Activated gamma-delta T cell (primary cell): ENCODE measurements around the gene PLAC8.
"Not testable (repeated sequence)": the region's sequence is repeated elsewhere in the genome, so short reads cannot be mapped to it uniquely, and the experiment has no call there.

Experiments
- DNase-seq: peaks from one replicate; lab custom pipeline; 2025; lab: John Stamatoyannopoulos, UW
- total RNA-seq, 2 donors: gene quantifications; one replicate each; lab custom pipeline; 2026; lab: John Stamatoyannopoulos, UW

Gene PLAC8, protein sequence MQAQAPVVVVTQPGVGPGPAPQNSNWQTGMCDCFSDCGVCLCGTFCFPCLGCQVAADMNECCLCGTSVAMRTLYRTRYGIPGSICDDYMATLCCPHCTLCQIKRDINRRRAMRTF
- total RNA-seq, result 48.6 to 60.2 reads per million in 2 donors

DNA sequence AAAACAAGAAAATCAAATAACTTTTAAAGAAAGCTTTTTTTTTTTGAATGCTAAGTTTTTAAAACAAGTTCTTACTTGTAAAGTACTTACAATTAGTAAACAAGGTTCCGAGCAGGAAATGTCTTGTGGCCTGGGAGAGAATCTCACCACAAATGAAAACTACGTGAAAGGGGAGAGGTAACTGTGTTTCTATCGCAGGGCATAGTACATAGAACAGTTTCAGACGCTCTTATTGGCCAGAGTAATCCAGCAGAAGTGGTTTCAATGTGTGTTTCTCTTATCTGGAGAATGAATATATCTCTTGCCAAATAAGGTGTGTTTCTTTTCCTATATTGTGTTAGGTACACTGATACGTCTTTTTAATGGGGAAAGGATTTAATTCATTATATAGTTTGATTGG is at the start of gene PLAC8:
PLAC8 (minus strand) TSS at position 154 of the 400 bp plus-strand sequence. CDS start 6,808 bp downstream, outside the sequence.
- DNase-seq, result no peak

DNA sequence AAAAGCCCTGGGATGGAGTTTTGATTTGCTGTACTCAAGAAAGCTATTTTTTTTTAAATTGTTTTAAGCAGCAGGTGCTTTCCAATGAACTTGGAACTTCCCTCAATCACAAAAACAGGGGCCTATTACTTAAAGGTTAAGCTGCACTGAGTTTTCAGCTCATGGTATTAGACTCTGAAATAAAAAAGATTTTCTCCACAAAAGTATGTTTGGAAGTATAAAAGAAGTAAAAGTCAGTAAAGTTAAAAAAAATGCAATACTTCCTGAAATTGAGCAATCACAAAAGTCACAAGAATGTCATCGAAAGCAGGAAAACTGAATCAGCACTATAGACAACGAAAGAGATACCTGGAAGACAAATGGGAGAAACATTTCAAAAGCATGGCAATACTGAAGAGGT is 38.9 kb upstream of the PLAC8 start:
- no peak for DNase-seq

DNA sequence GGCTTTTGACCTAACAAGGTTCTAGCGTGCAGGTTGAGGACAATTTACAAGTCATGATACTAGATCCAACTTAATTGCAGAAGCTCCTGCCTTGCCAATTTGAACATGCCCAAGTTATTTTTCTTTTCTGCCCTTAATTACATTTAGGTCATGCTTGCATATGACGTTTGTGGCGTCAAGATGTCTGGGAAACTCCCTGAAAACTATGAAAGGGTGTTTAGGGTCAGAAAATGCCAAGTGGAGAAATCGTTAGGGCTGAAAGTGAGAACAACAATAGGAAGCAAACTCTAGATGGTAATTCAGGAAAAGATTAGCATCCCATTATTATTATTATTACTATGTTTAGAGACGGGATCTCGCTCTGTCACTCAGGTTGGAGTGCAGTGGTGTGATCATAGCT is 38.2 kb upstream of the PLAC8 start:
- DNase-seq, result no peak

DNA sequence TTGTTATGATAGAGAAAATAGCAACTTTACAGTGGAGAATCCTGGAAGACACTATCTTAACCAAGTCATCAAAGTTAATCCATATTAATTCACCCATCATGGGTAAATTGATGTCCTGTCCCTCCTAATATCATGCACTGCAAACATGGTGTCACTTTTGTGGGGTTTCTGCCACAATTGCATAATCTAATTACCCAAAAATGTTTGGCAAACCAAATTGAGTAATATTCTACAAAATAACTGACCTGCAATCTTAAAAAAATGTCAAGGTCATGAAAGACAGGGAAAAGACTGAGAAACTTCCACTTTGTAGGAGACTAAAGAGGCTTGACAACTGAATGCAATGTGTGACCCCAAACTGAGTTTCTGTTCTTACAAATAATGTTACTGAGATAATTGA is 37.1 kb upstream of the PLAC8 start:
- DNase-seq, result no peak

DNA sequence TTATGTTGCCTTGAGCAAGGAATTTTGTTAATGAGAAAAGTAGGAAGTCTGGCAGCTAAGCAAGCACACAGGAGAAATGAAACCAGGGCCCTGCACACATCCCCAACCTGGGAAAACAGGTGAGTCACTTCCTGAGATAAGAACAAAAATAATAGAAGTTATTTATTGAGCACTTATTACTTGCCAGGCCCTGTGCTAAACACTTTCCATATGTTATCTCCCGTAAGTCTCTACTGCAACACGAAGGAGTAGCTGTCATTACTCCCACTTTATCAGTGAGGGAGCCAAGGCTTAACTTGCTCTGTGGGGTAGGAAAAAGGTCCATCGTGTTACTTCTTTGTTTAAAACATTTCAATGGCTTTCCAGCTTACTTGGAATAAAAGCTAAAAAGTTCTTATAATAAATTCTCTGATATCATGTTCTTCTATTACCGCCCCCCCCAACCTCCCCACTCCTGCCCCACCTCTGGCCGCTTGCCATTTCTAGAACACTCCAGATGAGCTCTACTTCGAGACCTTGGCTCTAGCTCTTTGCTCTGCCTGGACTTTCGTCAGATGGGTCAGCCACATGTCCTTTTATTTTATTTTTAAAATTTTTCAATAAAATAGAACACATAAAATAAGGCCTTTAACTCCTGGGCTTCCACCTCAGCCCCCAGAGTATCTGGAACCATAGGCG is 36.3 kb upstream of the PLAC8 start:
- no peak for DNase-seq

DNA sequence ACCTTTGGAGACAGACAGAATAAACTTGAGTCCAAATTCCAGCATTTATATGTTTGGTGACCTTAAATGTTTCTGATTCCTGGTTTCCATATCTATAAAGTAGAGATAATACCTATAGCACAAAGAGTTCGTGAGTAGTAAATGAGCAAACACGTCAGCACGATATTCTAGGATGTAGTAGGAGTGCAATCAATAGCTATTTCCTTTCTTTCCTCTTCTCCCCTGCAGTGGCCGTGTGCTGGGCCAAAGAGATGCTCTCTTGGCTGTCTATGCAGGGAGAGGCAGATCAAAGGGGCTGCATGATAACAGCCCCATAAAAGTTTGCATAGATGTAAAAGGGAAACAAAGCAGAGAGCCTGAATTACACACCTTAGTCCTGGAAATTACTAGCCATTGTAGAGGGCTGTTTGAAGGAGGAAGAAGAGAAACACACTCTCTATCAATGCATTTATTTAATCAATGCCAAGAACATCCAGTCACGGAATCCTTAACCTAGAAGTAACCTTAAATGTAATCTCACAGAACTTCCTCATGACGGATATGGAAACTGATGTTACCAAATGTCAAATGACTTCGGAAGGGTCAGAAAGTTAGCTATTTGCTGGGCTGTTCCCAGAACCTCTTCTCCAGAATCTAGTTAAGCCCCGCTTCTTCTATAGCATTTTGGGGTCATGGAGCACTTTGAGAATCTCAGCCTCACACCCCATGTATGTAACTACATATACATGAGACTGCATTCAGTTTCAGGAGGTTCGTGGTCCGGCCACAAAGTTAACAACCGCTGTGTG is 35.5 kb upstream of the PLAC8 start:
- DNase-seq, result no peak

DNA sequence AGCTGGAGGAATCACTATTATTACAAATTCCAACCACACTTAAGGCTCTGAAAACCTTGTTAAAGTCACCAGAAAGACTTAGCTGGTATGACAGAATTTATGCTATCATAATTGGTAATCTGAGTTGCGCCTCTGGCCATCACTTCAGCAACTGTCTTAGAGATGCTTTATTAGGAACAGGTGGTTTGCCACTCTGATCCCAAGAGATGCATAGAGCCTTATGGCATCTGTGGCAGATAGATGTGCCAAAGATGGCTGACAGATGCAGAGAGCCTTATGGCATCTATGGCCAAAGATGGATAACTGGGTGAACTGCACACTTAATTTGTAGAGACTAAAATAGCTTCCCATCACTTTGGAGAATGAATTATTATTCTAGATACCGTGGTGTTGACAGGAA is 32.3 kb upstream of the PLAC8 start:
- no peak for DNase-seq

DNA sequence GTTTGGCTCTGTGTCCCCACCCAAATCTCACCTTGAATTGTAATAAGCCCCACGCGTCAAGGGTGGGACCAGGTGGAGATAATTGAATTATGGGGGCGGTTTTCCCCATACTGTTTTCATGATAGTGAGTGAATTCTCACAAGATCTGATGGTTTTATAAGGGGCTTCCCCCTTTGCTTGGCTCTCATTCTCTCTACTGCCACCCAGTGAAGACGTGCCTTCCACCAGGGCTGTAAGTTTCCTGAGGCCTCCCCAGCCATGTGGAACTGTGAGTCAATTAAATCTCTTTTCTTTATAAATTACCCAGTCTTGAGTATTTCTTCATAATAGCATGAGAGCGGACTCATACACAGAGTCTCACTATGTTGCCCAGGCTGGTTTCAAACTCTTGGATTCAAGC is 31.2 kb upstream of the PLAC8 start:
- not testable (repeated sequence) for DNase-seq

DNA sequence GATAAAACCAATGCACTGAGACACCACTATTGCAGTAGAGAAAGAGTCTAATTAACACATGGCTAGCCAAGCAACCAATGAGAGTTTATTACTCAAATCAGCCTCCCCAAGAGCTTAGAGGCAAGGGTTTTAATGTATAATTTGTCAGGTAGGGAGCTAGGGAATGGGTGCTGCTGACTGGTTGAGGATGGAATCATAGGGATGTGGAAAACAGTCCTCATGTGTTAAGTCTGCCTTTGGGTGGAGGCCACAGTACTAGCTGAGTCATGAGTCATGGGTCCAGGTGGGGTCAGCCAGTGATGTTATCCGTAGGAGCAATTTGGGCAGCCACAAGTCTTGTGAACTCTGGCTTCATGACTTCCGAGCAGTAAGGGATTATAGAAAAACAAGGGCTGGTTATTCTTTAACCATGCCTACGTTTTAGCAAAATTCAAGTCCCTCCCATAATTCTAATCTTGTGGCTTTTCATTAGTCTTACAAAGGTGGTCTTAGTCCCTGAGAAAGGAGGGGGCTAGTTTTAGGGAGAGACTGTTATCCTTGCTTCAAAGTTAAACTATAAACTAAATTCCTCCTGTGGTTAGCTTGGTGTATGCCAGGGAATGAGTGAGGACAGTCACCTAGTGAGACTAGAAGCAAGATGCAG is 25.1 kb upstream of the PLAC8 start:
- DNase-seq, result no peak

DNA sequence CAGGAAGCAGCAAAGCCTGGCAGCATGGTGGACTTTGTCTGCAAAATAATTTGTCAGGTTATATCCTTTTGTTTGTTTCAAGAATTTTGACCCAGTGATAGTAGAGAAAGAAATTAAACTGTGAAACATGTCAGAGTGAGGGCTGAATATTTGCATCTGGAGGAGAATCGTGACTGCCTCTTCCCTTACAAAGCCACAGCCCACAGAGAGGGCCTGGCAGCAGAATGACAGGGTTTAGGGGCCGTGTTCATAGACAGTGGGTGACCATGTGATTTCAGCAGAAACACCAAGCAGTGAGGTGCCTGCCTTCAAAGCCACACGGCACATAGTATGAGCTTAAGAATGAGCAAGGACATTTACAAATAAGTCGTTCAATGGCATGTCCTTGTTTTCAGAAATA is 24.4 kb upstream of the PLAC8 start:
- DNase-seq, result no peak

DNA sequence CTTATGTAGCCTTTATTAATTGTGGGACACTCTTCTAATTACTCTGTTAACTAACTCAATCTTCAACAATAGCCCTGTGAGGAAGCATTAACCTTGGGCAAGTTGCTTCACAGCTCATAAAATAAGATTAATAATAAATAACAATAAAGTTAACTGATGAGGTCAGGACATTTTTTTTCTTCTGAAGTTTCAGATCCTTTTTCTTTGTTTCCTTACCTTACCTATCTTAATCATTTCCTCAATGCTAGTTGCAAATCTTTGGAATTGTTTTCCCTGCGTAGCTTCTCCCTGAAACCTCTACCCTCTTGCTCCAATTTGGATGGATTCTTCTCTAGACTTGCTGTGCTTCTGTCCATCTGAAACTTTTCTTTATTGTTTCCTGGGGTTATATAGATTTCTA is 17.5 kb upstream of the PLAC8 start:
- no peak for DNase-seq

DNA sequence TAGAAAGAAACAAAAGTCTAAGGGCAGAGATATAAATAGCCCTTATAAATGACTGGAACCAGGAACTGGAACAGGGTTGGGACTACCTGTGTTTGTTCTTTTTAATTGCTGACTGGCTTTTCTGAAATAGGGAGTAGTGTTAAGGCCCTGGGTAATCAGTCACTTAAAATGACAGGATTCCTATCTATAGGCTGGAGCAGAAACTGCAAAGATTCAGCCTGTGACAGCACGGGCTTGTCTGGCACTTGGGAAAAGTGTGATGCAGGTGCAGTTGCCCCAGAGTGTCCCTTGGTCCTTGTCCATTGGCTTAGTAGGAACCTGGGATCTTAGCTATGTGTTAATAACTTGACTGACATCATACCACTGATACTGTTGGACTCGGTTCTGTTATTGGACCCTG is 14.7 kb upstream of the PLAC8 start:
- no peak for DNase-seq

DNA sequence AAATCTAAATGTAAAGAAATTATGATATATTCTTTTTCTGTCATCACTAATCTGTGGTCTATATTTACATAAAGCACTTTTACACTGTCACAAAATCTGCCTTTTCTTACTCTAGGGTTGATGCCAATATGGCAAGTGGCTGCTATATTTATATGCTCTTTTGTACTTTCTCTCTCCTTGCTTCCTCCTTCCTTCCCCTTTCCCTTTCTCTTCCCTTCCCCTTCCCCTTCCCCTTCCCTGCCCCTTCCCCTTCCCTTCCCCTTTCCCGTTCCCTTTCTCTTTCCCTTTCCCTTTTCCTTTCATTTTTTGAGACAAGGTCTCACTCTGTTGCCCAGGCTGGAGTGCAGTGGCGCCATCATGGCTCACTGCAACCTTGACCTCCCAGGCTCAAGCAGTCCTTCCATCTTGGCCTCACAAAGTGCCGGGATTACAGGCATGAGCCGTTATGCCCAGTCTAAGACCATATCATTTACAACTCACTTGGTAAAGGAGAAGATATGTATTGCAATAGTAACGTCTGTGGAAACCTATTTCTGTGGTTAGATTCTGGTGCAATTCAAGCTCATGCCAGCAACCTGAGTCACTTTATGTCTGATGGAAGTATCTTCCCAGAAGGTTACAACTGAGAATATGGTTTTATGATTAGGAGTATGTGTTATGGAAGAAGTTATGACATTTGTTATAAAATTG is 13.9 kb upstream of the PLAC8 start:
- DNase-seq, result no peak

DNA sequence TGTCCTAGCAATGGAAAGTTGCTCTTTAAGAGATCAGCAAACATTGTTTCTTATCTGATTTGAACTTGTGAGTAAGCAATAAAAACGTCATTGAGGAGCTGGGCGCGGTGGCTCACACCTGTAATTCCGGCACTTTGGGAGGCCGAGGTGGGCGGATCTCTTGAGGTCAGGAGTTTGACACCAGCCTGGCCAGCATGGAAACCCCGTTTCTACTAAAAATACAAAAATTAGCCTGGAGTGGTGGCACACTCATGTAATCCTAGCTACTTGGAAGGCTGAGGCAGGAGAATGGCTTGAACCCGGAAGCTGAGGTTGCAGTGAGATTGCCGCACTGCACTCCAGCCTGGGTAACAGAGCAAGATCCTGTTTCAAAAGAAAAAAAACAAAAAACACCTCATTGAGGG is 11.2 kb upstream of the PLAC8 start:
- peak; percentile 16 for DNase-seq

DNA sequence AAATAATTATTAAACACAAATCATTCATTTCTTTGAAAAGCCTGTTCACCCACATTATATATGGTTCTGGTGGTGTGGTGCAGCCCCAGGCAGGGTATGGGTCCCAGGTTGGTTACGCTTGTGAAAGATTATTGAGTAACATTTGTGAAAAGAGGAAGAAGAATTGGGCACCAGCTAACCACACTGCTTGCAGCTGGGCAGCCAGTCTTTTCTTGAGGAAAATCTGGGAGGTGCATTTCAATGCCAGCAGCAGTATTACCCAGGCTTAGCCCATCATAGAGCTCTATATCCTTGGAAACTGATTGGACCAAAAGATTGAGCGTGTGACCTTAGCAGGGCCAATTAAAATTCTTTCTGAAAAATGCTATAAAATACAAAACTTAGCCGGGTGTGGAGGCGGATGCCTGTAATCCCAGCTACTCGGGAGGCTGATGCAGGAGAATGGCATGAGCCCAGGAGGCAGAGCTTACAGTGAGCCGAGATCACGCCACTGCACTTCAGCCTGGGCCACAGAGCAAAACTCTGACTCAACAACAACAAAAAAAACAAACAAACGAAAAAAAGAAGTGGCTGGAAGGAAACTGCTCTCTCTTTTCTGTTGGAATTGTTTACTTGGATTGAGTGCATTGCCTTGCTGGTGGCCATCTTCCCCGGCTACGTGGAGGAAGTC is 9.7 kb upstream of the PLAC8 start:
- DNase-seq, result no peak

DNA sequence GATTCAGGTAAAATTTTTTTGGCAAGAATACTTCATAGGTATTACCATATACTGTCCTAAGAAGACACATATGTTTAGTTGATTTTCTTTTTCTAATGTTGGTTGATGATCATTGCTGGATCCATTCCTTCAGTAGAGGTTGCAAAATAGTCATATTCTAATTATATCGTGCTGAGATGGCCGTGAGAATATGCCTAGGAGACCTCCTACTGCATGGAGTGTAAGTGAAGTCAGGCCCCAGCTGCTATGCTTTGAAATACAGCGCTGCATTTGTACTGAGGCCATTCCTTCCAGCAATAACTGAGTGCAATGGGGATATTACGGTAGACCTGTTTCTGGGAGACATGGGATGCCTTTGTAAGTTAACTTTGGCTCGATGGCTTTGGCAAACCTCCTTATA is 6.7 kb upstream of the PLAC8 start:
- no peak for DNase-seq

DNA sequence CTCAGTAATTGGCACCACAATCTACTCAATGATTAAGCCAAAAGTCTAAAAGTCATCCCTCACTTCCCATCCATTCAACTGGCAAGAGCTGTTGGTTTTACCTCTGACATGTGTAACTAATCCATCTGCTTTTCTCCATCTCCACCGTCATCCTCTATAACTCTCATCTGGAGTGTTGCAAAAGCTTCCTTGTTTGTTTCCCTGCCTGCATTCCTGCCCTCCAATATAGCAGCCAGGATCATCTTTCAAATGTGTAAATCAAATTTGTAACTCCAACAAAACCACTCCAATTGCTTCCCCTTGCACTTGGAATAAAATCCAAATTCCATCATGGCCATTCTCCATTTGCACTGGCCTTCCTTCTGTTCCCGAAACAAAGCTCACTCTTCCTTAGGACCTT is 4.3 kb upstream of the PLAC8 start:
- DNase-seq, result no peak

DNA sequence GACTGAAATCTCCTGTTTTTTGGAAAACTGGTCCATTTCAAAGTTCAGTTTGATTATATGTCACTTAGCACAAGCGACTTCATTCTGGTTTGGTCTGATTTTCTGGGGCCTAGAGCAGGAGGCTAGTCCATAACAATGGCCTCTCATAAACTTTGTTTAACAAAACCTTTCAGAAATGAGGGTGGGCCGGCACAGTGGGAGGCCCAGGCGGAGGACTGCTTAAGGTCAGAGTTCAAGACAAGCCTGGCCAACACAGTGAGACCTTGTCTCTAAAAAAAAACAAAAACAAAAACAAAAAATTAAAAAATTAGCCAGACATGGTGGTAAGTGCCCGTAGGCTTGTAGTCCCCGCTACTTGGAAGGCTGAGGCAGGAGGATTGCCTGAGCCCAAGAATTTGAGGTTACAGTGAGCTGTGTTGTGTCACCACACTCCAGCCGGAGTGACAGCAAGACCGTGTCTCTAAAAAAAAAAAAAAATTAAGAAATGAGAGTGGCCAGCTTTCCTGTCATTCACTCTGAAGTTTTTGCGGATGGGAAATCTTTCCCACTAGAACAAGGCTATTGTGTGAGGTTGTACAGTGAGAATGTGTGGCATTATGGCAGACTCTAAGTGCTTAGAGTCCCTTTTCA is 1.2 kb upstream of the PLAC8 start:
- DNase-seq, result no peak

DNA sequence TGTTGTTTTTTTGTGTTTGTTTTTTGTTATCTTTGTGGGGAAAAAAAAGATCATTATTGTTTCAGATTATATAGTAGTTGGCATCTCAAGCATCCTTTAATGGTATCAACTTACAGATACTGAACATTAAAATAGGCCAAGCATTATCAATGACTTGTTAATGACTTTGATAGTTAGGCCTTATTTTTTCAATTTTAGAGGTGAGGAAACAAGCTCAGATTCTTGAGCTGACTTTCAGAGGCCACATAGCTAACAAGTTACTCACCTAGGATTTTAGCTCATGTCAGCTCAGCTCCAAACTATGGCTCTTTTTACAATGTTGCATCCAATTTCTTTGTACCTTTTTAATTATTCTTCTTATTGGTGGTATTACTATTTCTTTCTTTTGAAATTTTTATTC is 471 bp upstream of the PLAC8 start:
- no peak for DNase-seq

DNA sequence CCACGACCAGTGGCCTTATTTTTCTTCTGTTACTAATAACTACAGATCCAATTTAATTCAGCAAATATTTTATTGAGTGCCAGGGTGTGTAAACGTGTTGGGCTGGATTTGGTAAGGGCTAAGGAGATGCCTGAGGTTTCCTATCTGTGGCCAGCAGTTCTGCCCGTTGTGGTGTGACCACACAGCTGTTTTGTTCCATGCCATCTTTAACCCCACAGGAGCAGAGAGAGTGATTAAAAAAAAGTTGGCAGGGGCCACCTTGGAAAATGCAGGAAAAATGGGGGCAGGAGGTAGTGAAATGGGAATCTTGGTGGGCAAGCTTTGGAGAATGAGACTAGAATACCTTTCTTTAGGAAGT is 1.1 kb downstream of the PLAC8 start:
- DNase-seq, result no peak
